GM19351 (cell line): ENCODE data around the gene CBFB.
A peak's percentile ranks its signal among the peaks of the same experiment; 100 is the strongest.
"Not testable (repeated sequence)": the region's sequence is repeated elsewhere in the genome, so short reads cannot be mapped to it uniquely, and the experiment has no call there.

ENCODE experiments used
- ATAC-seq: cut with Tn5 transposase; IDR thresholded peaks from one replicate; pipeline ENCODE4 v1.9.1; 2021; ENCODE audit warnings: mild to moderate bottlenecking, moderate library complexity; ENCODE audit not compliant: unreplicated experiment

Gene CBFB

DNA sequence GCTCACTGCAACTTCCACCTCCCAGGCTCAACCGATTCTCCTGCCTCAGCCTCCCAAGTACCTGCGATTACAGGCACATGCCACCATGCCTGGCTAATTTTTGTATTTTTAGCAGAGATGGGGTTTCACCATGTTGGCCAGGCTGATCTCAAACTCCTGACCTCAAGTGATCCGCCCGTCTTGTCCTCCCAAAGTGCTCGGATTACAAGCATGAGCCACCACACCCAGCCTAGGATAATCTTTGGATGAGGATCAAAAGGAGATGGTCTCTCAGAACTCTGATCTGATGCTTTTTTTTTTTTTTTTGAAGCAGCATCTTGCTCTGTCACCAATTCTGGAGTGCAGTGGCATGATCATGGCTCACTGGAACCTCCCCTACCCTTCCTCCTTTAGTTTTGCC lies 93.8 kb downstream of the CBFB start:
- ATAC-seq: not testable (repeated sequence)

DNA sequence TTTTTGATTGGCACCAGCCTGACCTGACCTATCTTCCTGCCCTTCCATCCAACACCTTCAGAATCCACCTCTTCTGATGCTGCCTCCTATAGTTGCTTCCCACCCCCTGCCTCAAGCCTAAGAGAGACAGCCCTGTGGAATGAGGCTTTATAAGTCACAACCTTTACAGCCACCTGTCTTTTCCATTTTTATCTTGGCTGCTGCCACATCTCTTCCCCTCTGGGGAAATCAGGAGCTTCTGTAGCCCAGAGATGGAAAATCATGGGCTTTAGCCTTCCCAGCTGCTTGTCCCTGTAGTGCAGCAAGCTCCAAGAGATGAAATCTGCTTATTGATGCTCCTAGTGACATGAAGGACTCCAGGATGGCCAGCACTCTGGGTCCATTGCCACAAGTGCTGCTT lies 99.5 kb downstream of the CBFB start:
- no peak for ATAC-seq

DNA sequence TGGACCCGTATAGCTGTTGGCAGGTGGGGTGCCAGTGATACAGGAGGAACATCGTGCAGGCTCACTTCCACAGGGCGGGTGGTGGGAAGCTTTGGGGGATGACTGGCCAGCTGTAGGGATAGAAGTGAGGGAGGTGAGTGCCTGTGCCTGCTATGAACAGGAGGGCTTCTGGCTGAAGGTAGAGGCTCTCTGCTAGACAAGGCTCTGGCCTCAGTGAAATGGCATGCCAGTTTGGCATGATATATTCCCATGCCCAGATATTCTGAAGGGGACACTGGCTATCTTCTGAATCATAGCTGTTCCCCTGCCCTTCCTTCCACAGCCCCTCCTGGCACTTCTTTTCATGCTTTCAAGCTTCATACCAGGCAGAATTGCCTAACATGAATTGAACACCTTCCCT lies 99.9 kb downstream of the CBFB start:
- ATAC-seq: no peak

DNA sequence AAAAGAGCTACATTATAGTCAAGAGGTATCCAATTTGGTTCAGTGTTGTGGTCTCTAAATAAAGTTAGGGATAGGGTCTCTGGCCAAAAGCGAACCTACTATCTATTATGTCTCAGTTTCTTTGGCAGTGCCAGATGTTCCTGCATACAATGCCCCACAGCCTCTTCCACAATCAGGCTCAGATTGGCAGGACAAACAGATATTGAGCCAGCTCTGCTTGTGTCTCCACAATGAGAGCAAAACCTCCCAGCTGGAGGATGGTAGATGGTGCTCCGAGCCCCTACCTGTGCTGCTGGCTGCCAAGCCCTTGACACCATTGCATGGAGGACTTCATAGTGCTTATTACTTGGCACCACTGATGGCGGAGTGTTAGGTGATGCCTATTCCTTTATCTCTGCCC lies 100.5 kb downstream of the CBFB start:
- ATAC-seq: no peak

DNA sequence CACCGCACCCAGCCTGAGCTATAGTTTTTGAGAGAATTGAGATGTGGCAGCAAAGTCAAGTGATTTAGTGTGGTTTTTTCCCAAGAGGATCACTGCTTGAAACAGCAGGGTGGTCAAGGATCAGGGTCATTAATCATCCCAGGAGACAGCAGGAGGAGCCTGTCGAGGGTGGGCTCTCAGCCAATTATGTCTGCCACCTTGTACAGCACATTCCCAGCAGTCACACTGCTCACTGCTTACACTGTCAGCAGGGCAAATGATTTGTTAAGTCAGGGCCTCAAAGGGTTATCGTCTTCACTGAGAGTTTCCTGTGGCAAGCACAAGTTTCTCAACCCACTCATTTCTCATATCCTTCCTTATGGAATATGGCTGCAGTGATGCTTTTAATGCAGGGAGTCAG lies 108.7 kb downstream of the CBFB start:
- no peak for ATAC-seq

DNA sequence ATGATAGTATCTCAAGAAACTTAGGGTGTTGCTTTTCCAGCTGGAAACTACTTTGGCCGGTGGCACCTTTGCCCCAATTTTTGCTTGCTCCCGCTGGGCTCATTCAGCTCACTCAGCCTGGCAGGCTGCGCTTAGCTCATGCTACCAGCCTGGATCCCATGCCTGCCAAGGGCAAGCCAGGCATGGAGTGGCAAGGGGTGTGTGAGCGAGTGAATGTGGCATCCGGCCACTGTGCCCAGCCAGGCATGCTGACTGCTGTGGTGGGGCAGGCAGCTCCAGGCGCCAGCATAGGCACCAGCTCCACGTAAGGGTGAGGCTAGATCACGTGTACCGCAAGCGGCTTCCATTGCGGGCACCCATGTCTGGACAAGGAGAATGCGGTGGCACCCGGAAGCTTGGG lies 112.4 kb downstream of the CBFB start:
- ATAC-seq: no peak

DNA sequence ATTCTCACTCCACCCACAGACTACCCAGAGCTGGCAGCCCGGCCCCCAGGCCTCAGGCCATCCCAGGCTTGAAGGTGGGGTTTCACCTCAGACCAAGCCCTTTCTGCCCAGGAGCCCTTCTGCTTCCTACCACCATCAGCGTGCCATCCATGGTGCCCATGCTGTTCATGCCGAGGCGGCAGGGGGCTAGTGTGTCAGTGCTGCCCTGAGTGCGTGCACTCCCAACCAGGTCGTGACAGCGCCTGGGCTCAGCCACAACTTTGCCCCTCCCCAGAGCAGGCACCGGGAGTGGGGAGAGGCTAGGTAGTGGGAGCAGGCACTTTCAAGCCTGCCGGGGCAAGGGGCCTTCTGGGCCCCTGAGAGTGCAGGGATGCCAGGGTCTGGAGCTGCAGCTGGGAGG lies 113.4 kb downstream of the CBFB start:
- no peak for ATAC-seq

DNA sequence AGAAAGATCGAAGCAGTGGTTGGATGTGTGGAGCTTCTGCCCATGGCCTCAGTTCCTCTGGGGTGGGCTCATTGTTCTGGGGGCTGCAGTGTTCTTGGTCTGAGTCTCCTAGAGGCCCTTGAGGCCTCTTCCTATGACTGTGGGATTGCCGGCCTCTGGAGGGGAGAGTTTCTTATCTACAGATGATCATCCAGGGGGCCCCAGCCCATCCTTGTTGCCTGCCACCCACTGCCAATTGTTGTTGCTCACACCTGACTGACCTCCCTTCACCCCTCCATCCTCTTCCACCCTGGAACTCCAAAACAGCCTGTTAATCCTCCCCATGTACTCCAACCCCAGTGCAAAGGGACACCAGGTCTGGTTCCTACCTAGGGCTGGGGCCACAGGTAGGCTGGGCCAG lies 116.0 kb downstream of the CBFB start:
- no peak for ATAC-seq

DNA sequence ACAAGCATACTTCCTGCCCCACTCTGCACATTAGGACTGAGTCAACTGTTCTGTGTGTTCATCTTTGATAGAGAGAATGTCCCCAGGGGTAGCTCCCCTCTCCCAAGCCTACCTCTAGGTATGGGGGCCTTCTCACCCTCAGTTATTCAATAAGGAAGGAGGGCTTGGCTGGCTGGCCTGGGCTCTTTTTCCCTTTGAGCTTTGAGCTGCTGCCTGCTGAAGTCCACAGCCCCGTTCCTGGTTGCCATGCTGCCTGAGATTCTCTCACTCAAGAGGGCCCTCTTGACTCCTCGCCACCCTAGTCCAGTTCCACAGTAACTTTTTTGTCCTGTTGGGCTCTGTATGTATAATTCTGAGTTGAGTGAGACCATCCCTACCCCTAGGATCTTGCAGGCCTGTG lies 116.8 kb downstream of the CBFB start:
- ATAC-seq: no peak

DNA sequence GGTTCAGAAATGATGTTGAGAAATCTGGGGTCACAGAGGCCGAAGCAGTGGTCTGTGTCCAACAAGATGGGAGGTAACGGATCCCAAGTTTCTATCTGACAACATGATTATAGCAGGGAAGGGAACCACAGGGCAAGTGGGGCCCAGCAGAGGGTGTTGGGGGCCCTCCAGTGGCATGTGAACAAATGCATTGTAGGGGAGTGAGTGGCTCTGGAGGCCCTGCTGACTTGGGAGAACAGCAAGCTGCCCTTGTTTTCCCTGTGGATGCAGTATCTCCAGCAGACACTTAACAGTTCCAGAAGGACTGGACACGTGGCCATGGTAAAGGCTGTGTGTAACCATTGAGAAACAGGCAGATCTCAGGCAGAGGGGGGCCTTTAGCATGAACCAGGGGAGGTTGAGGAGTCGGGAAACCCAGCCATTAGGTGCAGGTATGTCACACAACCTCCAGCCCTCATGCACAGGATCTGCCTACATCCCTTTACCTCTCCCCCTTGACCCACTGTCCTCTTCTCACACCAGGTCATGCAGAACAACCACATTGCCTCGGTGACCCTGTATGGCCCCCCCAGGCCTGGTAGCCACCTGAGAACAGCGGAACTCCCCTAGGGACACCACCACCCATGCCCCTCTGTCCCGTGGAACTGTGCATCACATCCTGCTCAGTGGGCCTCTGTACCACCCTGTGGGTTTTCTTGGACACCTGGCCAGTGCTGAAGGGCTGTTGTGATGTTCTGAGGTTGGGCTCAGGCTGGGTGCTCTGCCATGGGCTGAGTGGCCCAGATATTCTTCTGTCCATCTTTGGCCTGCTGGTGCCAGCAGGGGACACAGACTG lies 117.8 kb downstream of the CBFB start:
- ATAC-seq: no peak

DNA sequence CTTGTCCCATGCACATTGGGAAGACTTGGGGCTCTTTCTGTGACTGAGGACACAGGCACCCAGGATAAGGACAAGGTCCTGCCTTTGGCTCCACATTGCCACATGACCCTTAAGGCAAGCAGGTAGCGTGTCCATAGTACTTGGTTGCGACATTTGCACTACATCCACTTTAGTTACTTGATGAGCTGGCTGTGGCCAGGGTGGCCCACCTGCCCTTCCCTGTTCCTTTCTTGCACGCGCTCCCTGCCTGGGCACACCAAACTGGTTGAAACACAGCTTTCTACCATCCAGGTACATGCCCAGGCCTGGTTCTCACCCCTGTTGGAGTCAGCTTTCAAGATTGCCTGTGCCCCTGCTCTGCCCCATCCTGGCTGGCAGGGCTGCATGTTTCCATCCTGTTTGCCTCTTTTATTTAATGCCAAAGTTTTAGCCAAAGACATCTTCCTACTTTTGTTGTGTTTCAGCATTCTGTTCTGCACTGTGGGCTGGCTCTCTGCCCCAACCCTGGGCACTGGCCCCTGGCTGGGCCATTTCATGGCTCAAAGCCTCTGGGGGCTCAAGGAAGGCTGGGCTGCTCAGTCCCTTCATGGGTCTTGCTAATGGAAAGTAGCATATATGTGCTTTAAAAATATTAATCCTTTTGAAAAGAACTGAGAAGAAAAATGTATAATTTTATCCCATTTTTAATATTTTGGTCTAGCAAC lies 118.6 kb downstream of the CBFB start:
- no peak for ATAC-seq

DNA sequence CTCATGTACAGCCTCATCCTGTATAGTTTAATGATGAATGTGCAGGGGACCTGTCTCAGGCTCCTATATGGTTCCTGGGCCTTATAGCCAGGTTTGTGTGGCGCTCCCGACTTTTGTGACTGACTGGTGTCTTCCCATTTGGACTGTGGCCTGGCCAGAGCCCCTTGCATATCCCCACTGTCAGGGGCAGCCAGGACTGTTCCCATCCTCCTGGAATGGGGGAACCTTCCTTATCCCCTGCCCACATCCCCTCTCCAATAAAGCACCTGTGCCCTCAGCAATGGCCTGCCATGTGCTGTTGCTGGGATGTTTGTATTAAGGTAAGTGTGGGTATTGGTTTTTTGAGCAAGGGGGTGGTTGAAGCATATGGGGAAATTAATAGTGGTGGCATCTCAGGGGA lies 119.3 kb downstream of the CBFB start:
- no peak for ATAC-seq

DNA sequence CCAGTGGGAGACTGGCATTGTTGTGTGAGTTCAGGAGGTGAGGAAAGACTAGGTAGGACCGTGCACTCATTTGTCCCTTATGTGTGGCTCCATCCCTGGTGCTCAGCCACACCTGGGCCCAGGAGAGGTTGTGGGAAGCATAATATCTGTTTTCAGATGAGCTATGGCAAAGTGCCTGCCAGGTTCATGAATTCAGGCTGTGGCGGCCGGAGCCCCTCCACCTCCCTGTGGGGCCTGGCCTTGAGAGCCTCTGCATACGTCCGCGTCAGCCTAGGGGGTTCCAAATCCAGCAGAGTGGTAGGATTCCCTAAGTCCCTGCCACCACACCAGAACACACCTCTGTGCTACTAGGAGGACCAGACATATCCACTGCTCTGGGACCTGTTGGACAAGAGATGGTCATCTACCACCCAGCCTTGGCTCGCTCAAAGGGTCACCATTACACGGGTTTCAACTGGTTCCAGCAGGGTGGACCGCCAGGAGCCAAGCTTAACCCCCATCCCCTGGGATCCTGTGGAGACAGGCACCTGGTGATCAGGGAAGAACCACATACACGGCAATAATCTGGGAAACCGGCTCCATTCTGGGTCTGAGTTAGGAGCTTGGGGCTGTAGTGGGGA lies 119.8 kb downstream of the CBFB start:
- no peak for ATAC-seq

DNA sequence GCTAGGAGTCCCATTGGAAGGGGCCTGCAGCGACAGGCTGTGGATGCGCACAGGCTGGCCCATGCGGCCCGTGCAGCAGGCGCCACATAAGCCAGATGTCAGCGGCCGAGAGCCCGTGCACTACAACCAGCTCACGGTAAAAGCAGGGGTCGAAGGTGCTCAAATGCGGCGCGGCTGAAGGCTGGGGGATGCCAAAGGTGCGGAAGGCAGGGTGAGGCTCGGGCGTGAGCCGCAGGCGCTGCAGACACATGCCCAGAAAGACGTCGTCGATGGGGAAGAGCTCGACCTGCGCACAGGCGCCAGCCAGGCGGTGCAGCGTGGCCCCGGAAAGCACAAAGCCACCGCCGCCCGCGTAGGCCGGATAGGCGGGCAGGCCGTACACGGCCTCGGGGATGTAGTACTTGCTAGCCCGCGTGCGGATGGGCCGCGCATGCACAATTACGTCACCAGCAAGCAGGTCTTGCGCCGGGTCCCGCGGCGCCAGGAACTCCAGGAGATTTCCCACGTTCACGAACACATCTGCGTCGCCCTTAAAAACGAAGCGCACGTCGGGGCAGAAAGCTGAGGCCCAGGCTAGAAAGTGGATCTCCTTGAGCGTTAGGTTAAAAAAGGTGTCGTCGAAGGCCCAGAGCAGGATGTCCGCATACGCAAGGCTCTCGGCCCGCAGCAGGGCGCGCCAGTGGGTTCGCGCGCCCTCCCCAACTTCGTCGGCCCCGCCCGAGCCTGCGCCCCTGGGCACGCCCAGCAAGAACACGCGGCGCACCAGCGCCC lies 120.5 kb downstream of the CBFB start:
- ATAC-seq: no peak

DNA sequence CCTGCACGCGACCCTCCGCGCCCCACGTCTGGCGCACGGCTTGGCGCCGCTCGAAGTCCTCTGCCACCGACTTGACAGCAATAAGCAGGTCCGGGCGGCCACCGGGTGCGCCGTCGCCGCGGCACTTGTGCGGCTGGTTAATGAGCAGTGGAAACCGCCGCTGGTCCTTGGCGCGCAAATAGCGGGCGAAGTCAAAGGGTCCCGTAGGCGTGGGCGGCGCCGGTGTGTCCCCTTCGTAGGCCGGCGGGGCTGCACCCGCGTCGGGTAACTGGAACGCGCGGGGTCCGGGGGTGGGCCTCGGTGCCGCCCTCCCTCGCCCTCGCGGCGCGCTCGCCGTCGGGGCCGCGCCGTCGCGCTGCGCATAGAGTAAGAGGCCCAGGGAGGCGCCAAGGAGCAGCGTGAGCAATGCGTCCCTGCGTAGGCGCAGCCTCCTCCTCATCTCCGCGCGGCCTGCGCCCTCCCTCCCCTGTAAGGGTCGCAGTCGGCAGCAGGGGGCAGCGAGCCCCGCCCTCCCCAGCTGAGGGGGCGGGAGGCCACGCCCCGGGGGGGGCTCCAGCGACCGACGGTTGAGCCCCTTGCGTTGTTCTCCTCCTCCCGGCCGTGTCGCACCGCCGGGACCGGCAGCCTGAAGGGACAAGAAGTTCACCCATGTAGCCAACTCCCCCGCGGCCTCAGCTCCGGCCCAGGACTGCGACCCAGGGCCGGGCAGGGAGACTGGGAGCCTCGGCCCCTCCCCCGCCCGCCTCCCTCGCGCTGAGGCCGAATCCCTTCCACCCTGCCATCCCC lies 121.3 kb downstream of the CBFB start:
- peak; percentile 43 for ATAC-seq
